OCI-LY1 (cell line): ENCODE measurements around the gene MKKS.

Source experiments
- H2AFZ ChIP-seq: fragments of 200-600 bp; sonication (generic), shearing (Covaris generic); 2 replicates; pipeline ENCODE4 v1.6.0; 2014; ENCODE audit warnings: antibody characterized with exemption, mild to moderate bottlenecking, low read length
- H3F3A ChIP-seq: fragments of 200-600 bp; sonication (generic), shearing (Covaris generic); 2 replicates; pipeline ENCODE4 v1.6.0; 2014; ENCODE audit warnings: mild to moderate bottlenecking, antibody characterized with exemption, low read length, moderate library complexity; ENCODE audit not compliant: insufficient read depth
- H3K27ac ChIP-seq: fragments of 200-600 bp; sonication (generic); 2 replicates; pipeline ENCODE4 v1.5.1; 2014; ENCODE audit warnings: low read length, mixed run types, mild to moderate bottlenecking, low read depth; ENCODE audit not compliant: poor library complexity, severe bottlenecking
- H3K27me3 ChIP-seq: fragments of 200-600 bp; sonication (generic); 2 replicates; pipeline ENCODE4 v1.6.0; 2014; ENCODE audit warnings: antibody characterized with exemption, mild to moderate bottlenecking, low read length, moderate library complexity; ENCODE audit not compliant: insufficient read depth
- H3K36me3 ChIP-seq: fragments of 200-600 bp; sonication (generic); 2 replicates; pipeline ENCODE4 v1.6.1; 2014; ENCODE audit warnings: mild to moderate bottlenecking, antibody characterized with exemption, low read length, moderate library complexity, mixed read lengths; ENCODE audit not compliant: insufficient read depth
- H3K4me1 ChIP-seq: fragments of 200-600 bp; sonication (generic); 2 replicates; pipeline ENCODE4 v1.5.1; 2014; ENCODE audit warnings: mild to moderate bottlenecking, low read length, moderate library complexity; ENCODE audit not compliant: insufficient read depth, severe bottlenecking
- H3K4me2 ChIP-seq: fragments of 200-600 bp; sonication (generic), shearing (Covaris generic); 2 replicates; pipeline ENCODE4 v1.6.1; 2014; ENCODE audit warnings: low read length
- H3K4me3 ChIP-seq: fragments of 200-600 bp; sonication (generic); 2 replicates; pipeline ENCODE4 v1.5.1; 2014; ENCODE audit warnings: low read length, low read depth, mild to moderate bottlenecking, mixed read lengths; ENCODE audit not compliant: poor library complexity, severe bottlenecking
- H3K79me2 ChIP-seq: fragments of 200-600 bp; shearing (Covaris generic); 2 replicates; pipeline ENCODE4 v1.6.1; 2016; ENCODE audit warnings: mixed run types, low read length, mixed read lengths; ENCODE audit not compliant: insufficient read depth
- H3K9ac ChIP-seq: fragments of 200-600 bp; sonication (generic), shearing (Covaris generic); 2 replicates; pipeline ENCODE4 v1.6.1; 2014; ENCODE audit warnings: mild to moderate bottlenecking, low read length, mixed read lengths
- H3K9me2 ChIP-seq: fragments of 200-600 bp; sonication (generic), shearing (Covaris generic); 2 replicates; pipeline ENCODE4 v1.6.1; 2014; ENCODE audit warnings: low read depth, mild to moderate bottlenecking, low read length, mixed read lengths
- H3K9me3 ChIP-seq: fragments of 200-600 bp; shearing (Covaris generic); 2 replicates; pipeline ENCODE4 v1.6.1; 2014; ENCODE audit warnings: low read length, mixed read lengths
- H4K20me1 ChIP-seq: fragments of 200-600 bp; sonication (generic), shearing (Covaris generic); 2 replicates; pipeline ENCODE4 v1.6.0; 2016; ENCODE audit warnings: mild to moderate bottlenecking, low read length; ENCODE audit not compliant: insufficient read depth
- CTCF ChIP-seq: fragments of 200-600 bp; sonication (generic), shearing (Covaris generic); IDR thresholded peaks from 2 replicates; pipeline ENCODE4 v1.5.1; 2017; ENCODE audit warnings: mild to moderate bottlenecking, antibody characterized with exemption, low read length, moderate library complexity, mixed read lengths
- EZH2 ChIP-seq: fragments of 200-600 bp; sonication (generic), shearing (Covaris generic); IDR thresholded peaks from 2 replicates; pipeline ENCODE4 v1.8.0; 2017; ENCODE audit warnings: borderline replicate concordance, mixed run types, mild to moderate bottlenecking, antibody characterized with exemption, low read length, moderate library complexity, mixed read lengths

The MKKS gene

GRCh38 chr20:10466325-10466724, 32.3 kb upstream of the MKKS start:
- no peak overlapping the region for H3K9ac ChIP-seq
- no peak overlapping the region for H3K27ac ChIP-seq
- H3K4me3 ChIP-seq, result no peak overlapping the region
- H3K9me2 ChIP-seq, result no peaks in the 10 kb centered on the region
- no peaks in the 10 kb centered on the region for H3K79me2 ChIP-seq
- H3K9me3 ChIP-seq, result no peaks in the 10 kb centered on the region
- H3F3A ChIP-seq, result no peaks in the 10 kb centered on the region
- H4K20me1 ChIP-seq, result no peaks in the 10 kb centered on the region
- H3K36me3 ChIP-seq, result peaks cover 3% of the 10 kb centered on the region
- no peaks in the 10 kb centered on the region for H3K4me1 ChIP-seq
- TF ChIP-seq EZH2 (no peak), CTCF (no peak)
- H2AFZ ChIP-seq, result no peak overlapping the region
- H3K4me2 ChIP-seq, result no peak overlapping the region
- H3K27me3 ChIP-seq, result no peaks in the 10 kb centered on the region

GRCh38 chr20:10465135-10465534, 31.1 kb upstream of the MKKS start:
- Histone ChIP-seq H3K4me2 (no peak overlapping the region), H3K9me2 (no peaks in the 10 kb centered on the region), H4K20me1 (no peaks in the 10 kb centered on the region), H3K4me3 (no peak overlapping the region), H3K79me2 (no peaks in the 10 kb centered on the region), H3K9ac (no peak overlapping the region), H3K9me3 (no peaks in the 10 kb centered on the region), H3F3A (no peaks in the 10 kb centered on the region), H3K36me3 (peaks cover 10% of the 10 kb centered on the region), H3K27me3 (no peaks in the 10 kb centered on the region), H3K4me1 (no peaks in the 10 kb centered on the region), H2AFZ (no peak overlapping the region), H3K27ac (no peak overlapping the region)
- no peak for TF ChIP-seq CTCF
- TF ChIP-seq EZH2, result no peak

- H3K9me2 ChIP-seq, result no peaks in the 10 kb centered on the region
- no peaks in the 10 kb centered on the region for H3F3A ChIP-seq
- H3K4me2 ChIP-seq, result no peak overlapping the region
- no peak overlapping the region for H3K9ac ChIP-seq
- no peak overlapping the region for H3K27ac ChIP-seq
- H3K4me3 ChIP-seq, result no peak overlapping the region
- no peaks in the 10 kb centered on the region for H3K79me2 ChIP-seq
- no peaks in the 10 kb centered on the region for H3K27me3 ChIP-seq
- no peaks in the 10 kb centered on the region for H4K20me1 ChIP-seq
- no peaks in the 10 kb centered on the region for H3K9me3 ChIP-seq
- peaks cover 15% of the 10 kb centered on the region for H3K36me3 ChIP-seq
- no peaks in the 10 kb centered on the region for H3K4me1 ChIP-seq
- no peak for TF ChIP-seq EZH2
- TF ChIP-seq CTCF, result no peak
- no peak overlapping the region for H2AFZ ChIP-seq
These were observed 29.6 kb upstream of the MKKS start for GRCh38 chr20:10463622-10464021.
